OCI-LY3 (cell line): Measurements from ENCODE around the gene SLF2.

Experiments
- H2AFZ ChIP-seq: fragments of 200-600, 300-600 bp; shearing (Covaris generic); 2 replicates; pipeline ENCODE4 v1.6.0; 2014; ENCODE audit warnings: antibody characterized with exemption, low read depth, low read length
- H3K27ac ChIP-seq: fragments of 200-600, 300-600 bp; sonication (generic); 2 replicates; pipeline ENCODE4 v1.5.1; 2014; ENCODE audit warnings: mild to moderate bottlenecking, low read length, moderate library complexity, mixed read lengths
- H3K27me3 ChIP-seq: fragments of 200-600, 300-600 bp; sonication (generic); 2 replicates; pipeline ENCODE4 v1.6.1; 2014; ENCODE audit warnings: low read depth, low read length, mixed read lengths
- H3K36me3 ChIP-seq: fragments of 200-600, 300-600 bp; sonication (generic); replicated peaks from 2 replicates; pipeline ENCODE3; 2014; ENCODE audit warnings: low read depth, low read length, mixed read lengths
- H3K4me1 ChIP-seq: fragments of 300-600, 200-600 bp; sonication (generic); 2 replicates; pipeline ENCODE4 v1.6.1; 2014; ENCODE audit warnings: low read length, mixed read lengths
- H3K4me2 ChIP-seq: fragments of 200-600, 300-600 bp; sonication (generic); 2 replicates; pipeline ENCODE4 v1.6.1; 2014; ENCODE audit warnings: low read length, mixed read lengths
- H3K4me3 ChIP-seq: fragments of 300-600, 200-600 bp; sonication (generic); 2 replicates; pipeline ENCODE4 v1.5.1; 2014; ENCODE audit warnings: antibody characterized with exemption, mild to moderate bottlenecking, low read length, moderate library complexity
- H3K79me2 ChIP-seq: fragments of 300-600, 200-600 bp; shearing (Covaris generic); 2 replicates; pipeline ENCODE4 v1.6.1; 2014; ENCODE audit warnings: mild to moderate bottlenecking, low read length, mixed read lengths
- H3K9ac ChIP-seq: fragments of 300-600, 200-600 bp; shearing (Covaris generic); 2 replicates; pipeline ENCODE4 v1.6.0; 2014; ENCODE audit warnings: mild to moderate bottlenecking, low read length, moderate library complexity
- H3K9me3 ChIP-seq: fragments of 200-600, 300-600 bp; shearing (Covaris generic); 2 replicates; pipeline ENCODE4 v1.6.1; 2014; ENCODE audit warnings: low read length, mixed read lengths; ENCODE audit not compliant: insufficient read depth
- H4K20me1 ChIP-seq: fragments of 200-600, 300-600 bp; sonication (generic); 2 replicates; pipeline ENCODE4 v1.6.1; 2016; ENCODE audit warnings: low read length, mixed read lengths; ENCODE audit not compliant: insufficient read depth
- CTCF ChIP-seq: fragments of 200-600, 300-600 bp; sonication (generic); IDR thresholded peaks from 2 replicates; pipeline ENCODE4 v1.5.1; 2014; ENCODE audit warnings: antibody characterized with exemption, low read length, low read depth
- EZH2phosphoT487 ChIP-seq: fragments of 200-600 bp; shearing (Covaris generic); IDR thresholded peaks from 2 replicates; pipeline ENCODE4 v1.6.1; 2018; ENCODE audit warnings: antibody characterized with exemption, mixed run types, low read depth

The SLF2 gene

GRCh38 chr10:100874702-100875483, 37.9 kb upstream of the SLF2 start:
- no peak overlapping the region for H3K4me2 ChIP-seq
- H4K20me1 ChIP-seq, result no peaks in the 10 kb centered on the region
- no peak overlapping the region for H3K4me3 ChIP-seq
- no peaks in the 10 kb centered on the region for H3K9me3 ChIP-seq
- H3K27ac ChIP-seq, result no peak overlapping the region
- H3K9ac ChIP-seq, result no peak overlapping the region
- H3K79me2 ChIP-seq, result no peaks in the 10 kb centered on the region
- H3K36me3 ChIP-seq, result no peaks in the 10 kb centered on the region
- no peak for TF ChIP-seq CTCF
- no peak for TF ChIP-seq EZH2phosphoT487
- no peak overlapping the region for H2AFZ ChIP-seq
- H3K4me1 ChIP-seq, result peaks cover 6% of the 10 kb centered on the region
- no peaks in the 10 kb centered on the region for H3K27me3 ChIP-seq

- no peaks in the 10 kb centered on the region for H3K79me2 ChIP-seq
- H3K4me3 ChIP-seq, result no peak overlapping the region
- no peak overlapping the region for H3K4me2 ChIP-seq
- no peak overlapping the region for H3K9ac ChIP-seq
- H3K36me3 ChIP-seq, result no peaks in the 10 kb centered on the region
- TF ChIP-seq EZH2phosphoT487 (no peak), CTCF (no peak)
- H3K4me1 ChIP-seq, result peaks cover 6% of the 10 kb centered on the region
- no peaks in the 10 kb centered on the region for H3K9me3 ChIP-seq
- no peak overlapping the region for H3K27ac ChIP-seq
- H3K27me3 ChIP-seq, result no peaks in the 10 kb centered on the region
- H2AFZ ChIP-seq, result no peak overlapping the region
- no peaks in the 10 kb centered on the region for H4K20me1 ChIP-seq
These were observed 37.1 kb upstream of the SLF2 start for GRCh38 chr10:100875484-100876166.

- no peaks in the 10 kb centered on the region for H3K9me3 ChIP-seq
- H3K4me2 ChIP-seq, result no peak overlapping the region
- no peaks in the 10 kb centered on the region for H4K20me1 ChIP-seq
- H2AFZ ChIP-seq, result no peak overlapping the region
- no peak overlapping the region for H3K4me3 ChIP-seq
- no peak overlapping the region for H3K27ac ChIP-seq
- H3K4me1 ChIP-seq, result peaks cover 6% of the 10 kb centered on the region
- TF ChIP-seq CTCF (no peak), EZH2phosphoT487 (no peak)
- no peaks in the 10 kb centered on the region for H3K79me2 ChIP-seq
- no peak overlapping the region for H3K9ac ChIP-seq
- H3K36me3 ChIP-seq, result no peaks in the 10 kb centered on the region
- H3K27me3 ChIP-seq, result no peaks in the 10 kb centered on the region
These were observed 35.9 kb upstream of the SLF2 start for GRCh38 chr10:100876585-100877460.

GRCh38 chr10:100877461-100877850, 35.3 kb upstream of the SLF2 start:
- Histone ChIP-seq H3K4me2 (no peak overlapping the region), H3K79me2 (no peaks in the 10 kb centered on the region), H3K4me1 (peaks cover 5% of the 10 kb centered on the region), H2AFZ (no peak overlapping the region), H3K9ac (no peak overlapping the region), H3K27ac (no peak overlapping the region), H4K20me1 (no peaks in the 10 kb centered on the region), H3K4me3 (no peak overlapping the region), H3K9me3 (no peaks in the 10 kb centered on the region), H3K36me3 (no peaks in the 10 kb centered on the region), H3K27me3 (no peaks in the 10 kb centered on the region)
- no peak for TF ChIP-seq CTCF
